Mucosa of stomach (tissue), 1 donor: Measurements from ENCODE around the gene SRRM1.

Experiments used
- H3K27me3 ChIP-seq: one replicate; pipeline ENCODE4 v1.7.0; 2013; ENCODE audit warnings: mild to moderate bottlenecking, low read length; ENCODE audit not compliant: control insufficient read depth, insufficient read depth
- H3K36me3 ChIP-seq: one replicate; pipeline ENCODE4 v1.7.0; 2013; ENCODE audit warnings: low read length; ENCODE audit not compliant: control insufficient read depth, insufficient read depth
- H3K4me1 ChIP-seq: one replicate; pipeline ENCODE4 v1.7.0; 2013; ENCODE audit warnings: mild to moderate bottlenecking, low read length; ENCODE audit not compliant: control insufficient read depth, insufficient read depth
- H3K4me3 ChIP-seq: one replicate; pipeline ENCODE4 v1.7.0; 2013; ENCODE audit warnings: low read length
- H3K9ac ChIP-seq: one replicate; pipeline ENCODE4 v1.7.0; 2013; ENCODE audit warnings: mild to moderate bottlenecking, low read length, moderate library complexity
- H3K9me3 ChIP-seq: one replicate; pipeline ENCODE4 v1.7.0; 2013; ENCODE audit warnings: mild to moderate bottlenecking, low read length, moderate library complexity; ENCODE audit not compliant: control insufficient read depth
- donor health status: Pancreatic carcinoma.

Gene SRRM1

GRCh38 chr1:24642481-24643362 lies at the start of gene SRRM1:
Gene SRRM1 (plus strand): TSS chr1:24643302. CDS start chr1:24643327, 25 bp downstream.
- H3K4me3 ChIP-seq: peak within 1 kb of the TSS; percentile 96
- peak within 1 kb of the TSS; percentile 100 for H3K9ac ChIP-seq
- H3K27me3 ChIP-seq: no peaks in the 10 kb centered on the region
- H3K9me3 ChIP-seq: no peaks in the 10 kb centered on the region
- no peaks in the 10 kb centered on the region for H3K36me3 ChIP-seq
- peaks cover 33% of the 10 kb centered on the region for H3K4me1 ChIP-seq

GRCh38 chr1:24594328-24594598 lies 48.8 kb upstream of the SRRM1 start:
- Histone ChIP-seq H3K4me1 (peaks cover 13% of the 10 kb centered on the region), H3K36me3 (no peaks in the 10 kb centered on the region), H3K9ac (no peak overlapping the region), H3K9me3 (no peaks in the 10 kb centered on the region), H3K4me3 (no peak overlapping the region), H3K27me3 (no peaks in the 10 kb centered on the region)

GRCh38 chr1:24596401-24596880 lies 46.7 kb upstream of the SRRM1 start:
- Histone ChIP-seq H3K27me3 (no peaks in the 10 kb centered on the region), H3K4me1 (peaks cover 13% of the 10 kb centered on the region), H3K9me3 (no peaks in the 10 kb centered on the region), H3K36me3 (no peaks in the 10 kb centered on the region), H3K4me3 (no peak overlapping the region), H3K9ac (no peak overlapping the region)

GRCh38 chr1:24599265-24599664 lies 43.8 kb upstream of the SRRM1 start:
- Histone ChIP-seq H3K36me3 (no peaks in the 10 kb centered on the region), H3K9ac (no peak overlapping the region), H3K4me3 (no peak overlapping the region), H3K9me3 (no peaks in the 10 kb centered on the region), H3K4me1 (peaks cover 3% of the 10 kb centered on the region), H3K27me3 (no peaks in the 10 kb centered on the region)

- H3K4me1 ChIP-seq: no peaks in the 10 kb centered on the region
- no peaks in the 10 kb centered on the region for H3K36me3 ChIP-seq
- H3K27me3 ChIP-seq: no peaks in the 10 kb centered on the region
- H3K9me3 ChIP-seq: no peaks in the 10 kb centered on the region
- no peak overlapping the region for H3K4me3 ChIP-seq
- H3K9ac ChIP-seq: no peak overlapping the region
Observed at GRCh38 chr1:24600551-24600950, 42.6 kb upstream of the SRRM1 start.

- Histone ChIP-seq H3K4me3 (no peak overlapping the region), H3K4me1 (peaks cover 6% of the 10 kb centered on the region), H3K9me3 (no peaks in the 10 kb centered on the region), H3K9ac (no peak overlapping the region), H3K27me3 (no peaks in the 10 kb centered on the region), H3K36me3 (no peaks in the 10 kb centered on the region)
Observed at GRCh38 chr1:24605534-24606295, 37.4 kb upstream of the SRRM1 start.

- H3K36me3 ChIP-seq: no peaks in the 10 kb centered on the region
- no peaks in the 10 kb centered on the region for H3K9me3 ChIP-seq
- no peak overlapping the region for H3K9ac ChIP-seq
- H3K4me1 ChIP-seq: peaks cover 6% of the 10 kb centered on the region
- H3K4me3 ChIP-seq: no peak overlapping the region
- H3K27me3 ChIP-seq: no peaks in the 10 kb centered on the region
Observed at GRCh38 chr1:24606296-24606605, 36.9 kb upstream of the SRRM1 start.

GRCh38 chr1:24606621-24607020 lies 36.5 kb upstream of the SRRM1 start:
- Histone ChIP-seq H3K9me3 (no peaks in the 10 kb centered on the region), H3K36me3 (no peaks in the 10 kb centered on the region), H3K27me3 (no peaks in the 10 kb centered on the region), H3K4me3 (no peak overlapping the region), H3K9ac (no peak overlapping the region), H3K4me1 (peaks cover 6% of the 10 kb centered on the region)

GRCh38 chr1:24609949-24610517 lies 33.1 kb upstream of the SRRM1 start:
- Histone ChIP-seq H3K4me1 (peaks cover 6% of the 10 kb centered on the region), H3K4me3 (no peak overlapping the region), H3K36me3 (no peaks in the 10 kb centered on the region), H3K9ac (no peak overlapping the region), H3K9me3 (no peaks in the 10 kb centered on the region), H3K27me3 (no peaks in the 10 kb centered on the region)

GRCh38 chr1:24619376-24619775 lies 23.7 kb upstream of the SRRM1 start:
- Histone ChIP-seq H3K4me3 (no peak overlapping the region), H3K9ac (no peak overlapping the region), H3K4me1 (no peaks in the 10 kb centered on the region), H3K9me3 (no peaks in the 10 kb centered on the region), H3K27me3 (no peaks in the 10 kb centered on the region), H3K36me3 (no peaks in the 10 kb centered on the region)

- H3K36me3 ChIP-seq: no peaks in the 10 kb centered on the region
- no peaks in the 10 kb centered on the region for H3K4me1 ChIP-seq
- no peak overlapping the region for H3K9ac ChIP-seq
- H3K27me3 ChIP-seq: no peaks in the 10 kb centered on the region
- no peaks in the 10 kb centered on the region for H3K9me3 ChIP-seq
- no peak overlapping the region for H3K4me3 ChIP-seq
Observed at GRCh38 chr1:24620678-24621077, 22.4 kb upstream of the SRRM1 start.

GRCh38 chr1:24621121-24621520 lies 22.0 kb upstream of the SRRM1 start:
- no peaks in the 10 kb centered on the region for H3K4me1 ChIP-seq
- H3K4me3 ChIP-seq: no peak overlapping the region
- no peaks in the 10 kb centered on the region for H3K9me3 ChIP-seq
- H3K9ac ChIP-seq: no peak overlapping the region
- H3K36me3 ChIP-seq: no peaks in the 10 kb centered on the region
- H3K27me3 ChIP-seq: no peaks in the 10 kb centered on the region
